DMS 273 (cell line): Measurements from ENCODE around the gene WIPF3.
"Not testable (repeated sequence)": the region's sequence is repeated elsewhere in the genome, so short reads cannot be mapped to it uniquely, and the experiment has no call there.

ENCODE experiments used
- DNase-seq: peaks from one replicate; lab custom pipeline; 2025; ENCODE audit not compliant: unreplicated experiment; lab: John Stamatoyannopoulos, UW

The WIPF3 gene

DNA sequence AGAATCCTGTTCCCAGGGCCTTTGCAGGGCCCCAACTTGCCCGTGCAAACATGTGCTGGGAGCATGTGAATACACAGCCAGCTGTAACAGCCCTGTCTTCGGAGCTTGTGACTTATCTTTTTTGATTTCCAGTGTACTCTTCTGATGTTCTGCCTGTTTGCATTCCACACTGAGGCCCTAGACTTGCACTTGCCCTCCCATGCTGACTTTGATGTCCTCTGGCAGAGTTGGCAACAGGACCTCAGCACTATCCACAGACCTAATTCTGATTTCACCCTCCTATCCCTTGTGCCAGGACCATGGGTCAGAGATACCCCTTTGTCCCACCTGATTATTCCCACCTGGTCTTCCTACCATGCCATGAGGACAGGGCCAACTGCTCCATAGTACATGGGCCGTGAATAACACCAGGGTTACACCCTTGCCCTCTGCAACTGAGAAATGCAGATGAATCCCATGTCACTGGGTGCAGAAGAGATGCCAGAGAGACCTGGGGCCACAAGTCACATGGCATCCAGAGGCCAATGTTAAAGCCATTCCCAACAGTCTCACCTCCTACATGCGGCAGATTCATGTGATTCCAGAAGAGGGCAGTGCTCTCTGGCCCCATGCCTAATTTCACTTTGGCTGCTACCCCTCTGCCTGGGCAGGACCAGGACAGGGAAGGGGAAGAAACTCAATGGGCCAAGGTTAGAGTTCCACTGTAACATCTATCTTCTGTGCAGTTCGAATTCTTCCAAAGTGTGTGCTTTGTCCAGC is 140.3 kb downstream of the WIPF3 start:
- peak; percentile 79 for DNase-seq

- peak; percentile 82 for DNase-seq
Observed at GRCh38 chr7:29948587-29948986, 142.3 kb downstream of the WIPF3 start.

DNA sequence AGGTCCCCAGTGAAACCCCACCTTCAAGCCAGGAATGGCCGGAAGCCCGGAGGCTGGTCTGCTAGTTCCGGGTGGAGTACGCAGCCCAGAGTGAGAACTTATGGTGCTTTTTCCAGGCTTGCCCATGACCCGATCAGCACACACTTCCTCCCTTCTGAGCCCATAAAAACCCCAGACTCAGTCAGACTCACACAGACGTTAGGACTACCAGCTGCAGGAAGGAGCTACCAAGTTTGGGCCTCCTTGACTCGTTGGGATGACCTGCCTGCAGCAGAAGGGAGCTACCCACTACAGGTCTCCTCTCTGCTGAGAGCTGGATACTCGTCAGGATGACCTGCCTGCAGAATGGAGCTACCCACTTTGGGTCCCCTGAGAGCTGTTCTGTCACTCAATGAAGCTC is 144.2 kb downstream of the WIPF3 start:
- DNase-seq, result no peak

DNA sequence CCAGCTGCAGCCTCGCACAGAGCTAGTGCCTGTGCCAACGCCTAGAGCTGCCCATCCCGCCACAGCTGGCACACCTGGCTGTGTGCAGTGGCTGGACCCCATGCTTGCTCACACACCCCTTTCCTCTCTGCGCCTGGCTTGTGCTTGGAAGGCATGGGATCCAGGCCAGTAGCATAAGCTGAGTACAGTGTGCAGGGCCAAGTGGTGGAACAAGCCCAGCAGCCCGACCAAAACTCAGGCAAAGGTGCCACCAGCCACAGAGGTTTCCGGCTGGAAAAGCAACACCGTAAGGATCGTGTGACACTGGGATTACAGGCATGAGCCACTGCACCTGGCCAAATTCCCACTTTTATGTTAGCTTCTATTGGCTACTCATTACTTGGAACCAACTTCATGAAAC is 144.9 kb downstream of the WIPF3 start:
- DNase-seq, result no peak

- no peak for DNase-seq
Observed at GRCh38 chr7:29953726-29954347, 147.5 kb downstream of the WIPF3 start.

GRCh38 chr7:29955075-29955792 is 148.9 kb downstream of the WIPF3 start:
- no peak for DNase-seq

GRCh38 chr7:29955799-29956486 is 149.6 kb downstream of the WIPF3 start:
- no peak for DNase-seq

GRCh38 chr7:29956487-29956836 is 150.2 kb downstream of the WIPF3 start:
- DNase-seq, result no peak

DNA sequence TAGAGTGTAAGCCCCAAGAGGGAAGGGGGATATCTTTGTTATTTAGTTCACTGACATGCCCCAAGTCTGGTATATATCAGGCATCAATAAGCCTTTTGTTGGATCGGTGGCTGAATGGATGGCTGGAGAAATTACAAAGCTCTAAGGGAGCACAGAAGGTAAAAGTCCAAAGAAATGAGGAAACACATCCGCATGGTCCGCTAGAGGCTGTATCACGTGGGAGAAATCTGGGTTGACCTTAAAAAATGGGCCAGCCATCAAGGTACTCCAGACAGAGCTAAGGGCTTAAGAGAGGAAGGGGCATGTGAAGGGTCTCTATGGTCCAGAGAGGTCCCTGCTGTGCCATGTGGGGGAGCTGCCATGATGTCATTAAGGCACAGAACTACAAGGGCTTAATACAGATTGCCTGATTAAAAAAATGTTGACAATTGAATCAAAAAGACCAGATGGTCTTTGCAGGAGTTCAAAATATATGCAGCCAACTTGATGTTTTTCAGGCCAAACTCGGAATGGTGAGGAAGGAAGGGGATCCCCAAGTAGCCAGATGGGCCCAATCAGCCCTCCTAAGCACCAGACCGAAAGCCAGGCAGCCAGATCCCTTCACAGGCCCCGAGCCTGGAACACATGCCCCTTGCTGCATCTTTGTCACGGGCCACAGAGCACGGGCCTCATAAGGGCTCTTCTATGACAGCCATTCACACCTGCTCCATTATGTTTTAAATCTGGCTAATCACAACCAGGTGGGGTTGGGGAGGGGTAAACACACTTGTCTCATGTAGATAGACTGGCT is 151.4 kb downstream of the WIPF3 start:
- peak; percentile 92 for DNase-seq

DNA sequence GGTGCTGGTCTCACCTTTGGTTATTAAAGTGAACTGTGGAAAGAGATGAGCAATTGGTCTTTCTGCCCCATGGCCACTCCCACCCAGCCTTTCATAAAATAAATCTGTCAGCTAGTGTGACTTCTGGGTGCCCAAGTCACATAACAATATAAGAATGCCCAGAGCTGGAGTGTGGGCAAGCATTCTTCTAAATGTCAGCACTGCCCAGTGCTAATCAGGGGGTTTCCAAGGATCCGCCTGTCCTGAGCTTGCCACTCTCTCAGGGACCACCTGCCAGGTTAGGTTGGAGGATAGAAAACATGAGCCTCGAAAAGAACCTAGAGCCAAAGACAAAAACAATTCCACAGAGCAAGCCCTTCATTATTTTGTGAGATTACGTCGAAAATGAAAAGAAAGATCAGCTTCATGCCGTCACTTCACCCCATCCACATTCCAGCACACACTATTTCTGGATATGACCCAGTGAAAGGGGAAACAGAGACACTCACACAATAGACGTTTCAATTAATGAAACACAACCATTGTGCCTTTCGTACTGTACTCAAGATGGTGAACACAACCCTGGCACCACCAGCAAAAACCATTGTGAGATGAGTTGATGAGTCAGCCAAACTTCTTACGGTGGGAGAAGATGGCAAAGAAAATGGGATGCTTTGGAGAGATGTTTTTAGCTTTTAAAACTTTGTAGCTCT is 152.5 kb downstream of the WIPF3 start:
- DNase-seq, result no peak

- not testable (repeated sequence) for DNase-seq
Observed at GRCh38 chr7:29961611-29962010, 155.3 kb downstream of the WIPF3 start.

- DNase-seq, result no peak
Observed at GRCh38 chr7:29962035-29962434, 155.7 kb downstream of the WIPF3 start.

GRCh38 chr7:29965030-29965429 is 158.7 kb downstream of the WIPF3 start:
- DNase-seq, result no peak
